Islet of Langerhans (tissue), 1 donor: Measurements from ENCODE around the gene TNIP3.
"Not testable (repeated sequence)": the region's sequence is repeated elsewhere in the genome, so short reads cannot be mapped to it uniquely, and the experiment has no call there.

Source experiments
- FAIRE-seq: peaks from one replicate; lab custom pipeline; 2011; peaks lifted over from hg19 to GRCh38; lab: Jason Lieb, UNC

TNIP3 gene

GRCh38 chr4:121164291-121164690 lies at the start of gene TNIP3:
TSS of gene TNIP3 (minus strand) at chr4:121164321. CDS start at chr4:121164125, 196 bp downstream.
- FAIRE-seq = no peak

- FAIRE-seq = no peak
These were observed 48.7 kb upstream of the TNIP3 start for GRCh38 chr4:121212806-121213205.

GRCh38 chr4:121209171-121209570 lies 45.0 kb upstream of the TNIP3 start:
- FAIRE-seq = no peak

GRCh38 chr4:121208244-121209007 lies 44.3 kb upstream of the TNIP3 start:
- FAIRE-seq = no peak

GRCh38 chr4:121205777-121206176 lies 41.7 kb upstream of the TNIP3 start:
- not testable (repeated sequence) for FAIRE-seq

GRCh38 chr4:121200795-121201472 lies 36.8 kb upstream of the TNIP3 start:
- FAIRE-seq = no peak

GRCh38 chr4:121199742-121200561 lies 35.8 kb upstream of the TNIP3 start:
- no peak for FAIRE-seq

GRCh38 chr4:121198251-121198650 lies 34.1 kb upstream of the TNIP3 start:
- no peak for FAIRE-seq

- no peak for FAIRE-seq
These were observed 31.5 kb upstream of the TNIP3 start for GRCh38 chr4:121195649-121196048.

- FAIRE-seq = peak; percentile 94
These were observed 28.4 kb upstream of the TNIP3 start for GRCh38 chr4:121192480-121192879.

GRCh38 chr4:121192013-121192412 lies 27.9 kb upstream of the TNIP3 start:
- FAIRE-seq = no peak

GRCh38 chr4:121191361-121191760 lies 27.2 kb upstream of the TNIP3 start:
- FAIRE-seq = no peak

- no peak for FAIRE-seq
These were observed 26.3 kb upstream of the TNIP3 start for GRCh38 chr4:121190389-121190788.

- no peak for FAIRE-seq
These were observed 25.4 kb upstream of the TNIP3 start for GRCh38 chr4:121189326-121190215.

GRCh38 chr4:121187206-121187605 lies 23.1 kb upstream of the TNIP3 start:
- FAIRE-seq = no peak

- FAIRE-seq = no peak
These were observed 21.8 kb upstream of the TNIP3 start for GRCh38 chr4:121185960-121186359.

GRCh38 chr4:121183989-121184388 lies 19.9 kb upstream of the TNIP3 start:
- FAIRE-seq = no peak

GRCh38 chr4:121183361-121183760 lies 19.2 kb upstream of the TNIP3 start:
- no peak for FAIRE-seq

GRCh38 chr4:121182296-121182695 lies 18.2 kb upstream of the TNIP3 start:
- no peak for FAIRE-seq

GRCh38 chr4:121181493-121181892 lies 17.4 kb upstream of the TNIP3 start:
- FAIRE-seq = no peak

- no peak for FAIRE-seq
These were observed 16.4 kb upstream of the TNIP3 start for GRCh38 chr4:121180558-121180957.
